Urothelium cell line (cell line): ENCODE measurements around the gene SPAG7.
A peak's percentile ranks its signal among the peaks of the same experiment; 100 is the strongest.
"Not testable (repeated sequence)": the region's sequence is repeated elsewhere in the genome, so short reads cannot be mapped to it uniquely, and the experiment has no call there.

ENCODE experiments used
- DNase-seq: peaks from one replicate; pipeline ENCODE4 v3.0.0; 2011; ENCODE audit warnings: low spot score, mixed read lengths
- FAIRE-seq: peaks from 2 replicates; lab custom pipeline; 2011; peaks lifted over from hg19 to GRCh38; lab: Jason Lieb, UNC

SPAG7 gene

DNA sequence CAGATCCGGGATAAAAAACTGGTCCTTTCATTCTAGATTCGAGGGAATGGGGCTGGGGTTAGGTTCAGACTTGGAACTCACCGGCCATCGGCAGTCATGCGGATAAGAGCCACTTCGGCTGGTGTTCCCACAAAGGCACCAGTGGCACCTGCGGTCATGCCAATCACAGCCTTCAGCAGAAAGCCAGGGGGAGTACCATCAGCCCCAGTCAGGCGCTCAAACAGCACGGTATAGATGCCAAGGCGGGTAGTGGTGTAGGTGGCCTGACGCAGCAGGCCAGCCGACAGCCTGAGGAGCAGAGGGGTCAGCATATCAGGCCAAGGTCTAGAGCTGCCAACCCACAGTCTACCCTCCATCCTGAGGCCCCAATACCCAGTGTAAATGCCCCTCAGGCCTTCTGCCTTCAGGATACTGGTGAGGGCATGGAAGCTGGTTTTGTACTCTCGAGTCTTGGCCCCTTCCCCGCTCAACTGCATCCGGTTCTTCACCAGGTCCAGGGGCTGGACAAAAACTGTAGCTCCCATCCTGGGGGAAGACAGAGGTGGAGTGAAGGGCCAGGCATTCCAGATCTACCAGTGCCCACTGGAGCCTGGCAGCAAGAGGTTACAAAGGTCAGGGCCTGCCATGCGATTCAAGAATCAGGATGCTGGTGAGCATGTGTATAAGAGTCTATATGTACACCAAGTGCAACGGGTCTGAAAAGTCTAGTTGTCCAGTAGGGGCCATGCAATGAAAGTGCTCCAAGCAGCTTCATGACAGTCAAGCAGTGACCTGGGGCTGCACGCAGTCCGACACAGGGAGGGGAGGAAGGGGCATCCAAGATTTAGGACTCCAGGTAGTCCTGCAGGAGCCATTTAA, 28.7 kb downstream of the SPAG7 start:
- no peak for DNase-seq
- FAIRE-seq, result no peak

DNA sequence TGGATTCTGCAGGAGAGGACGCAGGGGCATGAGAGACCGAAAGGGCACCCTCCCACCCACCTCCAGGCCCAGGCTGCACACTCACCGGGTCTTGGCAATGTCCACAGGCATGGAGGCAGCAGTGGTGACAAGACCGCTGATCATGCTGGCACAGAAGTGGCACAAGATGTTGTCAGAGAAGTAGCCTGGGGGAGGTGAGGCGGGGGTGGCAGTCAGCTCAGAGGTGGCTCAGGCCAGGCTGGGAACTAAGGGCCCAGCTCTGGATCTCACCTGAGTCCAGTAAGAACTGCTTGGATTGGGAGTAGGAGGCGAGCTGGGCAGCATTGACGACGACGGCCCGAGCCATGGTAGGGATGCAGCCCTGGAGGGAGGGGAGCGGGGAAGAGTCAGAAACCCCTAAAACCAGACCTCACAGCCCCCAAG, 29.5 kb downstream of the SPAG7 start:
- FAIRE-seq, result no peak
- DNase-seq, result no peak

DNA sequence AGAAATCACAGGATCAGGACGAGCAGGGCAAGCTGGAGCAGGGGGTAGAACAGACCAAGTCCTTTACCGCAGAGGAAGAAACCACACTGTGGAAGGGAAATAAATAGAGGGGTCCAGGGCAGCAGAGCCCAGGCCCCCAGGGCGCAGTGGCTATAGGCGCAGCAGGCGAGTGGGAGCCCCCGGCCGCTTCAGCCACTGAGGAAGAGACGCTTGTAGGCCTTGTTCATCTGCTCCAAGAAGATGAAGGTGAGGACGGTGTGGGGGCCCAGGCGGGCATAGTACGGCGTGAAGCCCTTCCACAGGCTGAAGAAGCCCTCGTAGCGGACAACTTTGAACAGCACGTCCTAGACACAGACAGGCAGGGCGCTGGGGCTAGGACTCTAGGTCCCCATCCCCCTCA, 30.1 kb downstream of the SPAG7 start:
- no peak for DNase-seq
- FAIRE-seq, result no peak

DNA sequence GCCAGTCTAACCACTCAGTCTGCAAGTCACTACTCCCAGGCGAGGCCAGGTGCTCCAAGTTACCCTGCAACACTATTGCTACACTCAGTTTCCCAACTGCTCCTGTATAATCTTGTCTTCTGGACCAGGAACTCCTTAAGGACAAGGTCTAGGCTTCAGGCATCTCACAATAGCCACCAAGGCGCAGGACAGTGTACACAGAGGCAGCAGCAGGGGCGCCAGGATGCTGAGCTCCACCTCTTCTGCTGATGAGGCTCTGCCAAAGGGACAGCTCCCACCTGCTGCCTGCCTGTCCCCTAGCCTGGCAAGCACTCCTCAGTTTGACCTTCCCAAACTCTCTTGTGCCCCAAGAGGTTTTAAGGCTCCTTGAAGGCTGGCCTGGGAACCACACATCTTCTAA, 31.2 kb downstream of the SPAG7 start:
- DNase-seq (no peak), FAIRE-seq (no peak)

DNA sequence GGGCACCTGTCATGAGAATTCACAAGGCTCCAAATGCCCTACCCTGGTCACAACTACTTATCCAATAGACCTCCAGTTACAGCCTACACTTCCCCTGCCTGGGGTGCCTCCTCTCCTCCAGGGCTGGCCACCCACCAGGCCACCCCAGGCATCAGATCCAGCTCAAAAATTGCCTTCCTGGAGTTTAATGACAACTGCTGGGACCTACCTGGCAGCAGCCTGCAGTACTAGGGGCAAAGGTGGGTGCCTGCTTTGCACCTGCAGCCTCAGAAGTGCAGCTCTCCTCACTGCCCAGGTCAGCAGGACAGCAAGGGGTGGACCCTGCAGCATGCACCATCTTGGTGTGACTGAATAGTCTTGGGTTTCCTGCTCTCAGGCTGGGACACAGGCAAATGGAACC, 32.0 kb downstream of the SPAG7 start:
- FAIRE-seq (no peak), DNase-seq (no peak)

DNA sequence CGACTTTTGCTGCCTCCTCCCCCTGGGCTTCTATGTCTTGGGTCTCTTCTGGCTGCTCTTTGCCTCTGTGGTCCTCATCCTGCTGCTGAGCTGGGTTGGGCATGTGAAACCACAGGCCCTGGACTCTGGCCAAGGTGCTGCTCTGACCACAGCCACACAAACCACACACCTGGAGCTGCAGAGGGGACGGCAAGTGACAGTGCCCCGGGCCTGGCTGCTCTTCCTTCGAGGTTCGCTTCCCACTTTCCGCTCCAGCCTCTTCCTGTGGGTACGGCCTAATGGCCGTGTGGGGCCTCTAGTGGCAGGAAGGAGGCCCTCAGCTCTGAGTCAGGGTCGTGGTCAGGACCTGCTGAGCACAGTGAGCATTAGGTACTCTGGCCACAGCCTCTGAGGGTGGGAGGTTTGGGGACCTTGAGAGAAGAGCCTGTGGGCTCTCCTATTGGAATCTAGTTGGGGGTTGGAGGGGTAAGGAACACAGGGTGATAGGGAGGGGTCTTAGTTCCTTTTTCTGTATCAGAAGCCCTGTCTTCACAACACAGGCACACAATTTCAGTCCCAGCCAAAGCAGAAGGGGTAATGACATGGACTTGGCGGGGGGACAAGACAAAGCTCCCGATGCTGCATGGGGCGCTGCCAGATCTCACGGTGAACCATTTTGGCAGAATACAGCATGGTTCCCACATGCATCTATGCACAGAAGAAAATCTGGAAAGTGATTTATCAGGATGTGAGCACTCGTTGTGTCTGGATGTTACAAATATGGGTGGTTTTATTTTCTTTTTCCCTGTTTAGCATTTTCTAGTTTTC, 33.2 kb downstream of the SPAG7 start:
- FAIRE-seq, result no peak

DNA sequence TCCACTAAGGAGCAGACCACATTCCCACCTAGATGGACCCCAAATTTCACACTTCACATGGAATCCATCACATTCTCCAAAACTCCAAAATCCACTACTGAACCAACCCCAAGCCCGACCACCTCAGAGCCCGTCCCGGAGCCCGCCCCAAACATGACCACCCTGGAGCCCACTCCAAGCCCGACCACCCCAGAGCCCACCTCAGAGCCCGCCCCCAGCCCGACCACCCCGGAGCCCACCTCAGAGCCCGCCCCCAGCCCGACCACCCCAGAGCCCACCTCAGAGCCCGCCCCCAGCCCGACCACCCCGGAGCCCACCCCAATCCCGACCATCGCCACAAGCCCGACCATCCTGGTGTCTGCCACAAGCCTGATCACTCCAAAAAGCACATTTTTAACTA, 34.0 kb downstream of the SPAG7 start:
- no peak for DNase-seq
- no peak for FAIRE-seq

More for the DNA sequence above, 33.2 kb downstream of the SPAG7 start:
- DNase-seq, result peak; percentile 42

DNA sequence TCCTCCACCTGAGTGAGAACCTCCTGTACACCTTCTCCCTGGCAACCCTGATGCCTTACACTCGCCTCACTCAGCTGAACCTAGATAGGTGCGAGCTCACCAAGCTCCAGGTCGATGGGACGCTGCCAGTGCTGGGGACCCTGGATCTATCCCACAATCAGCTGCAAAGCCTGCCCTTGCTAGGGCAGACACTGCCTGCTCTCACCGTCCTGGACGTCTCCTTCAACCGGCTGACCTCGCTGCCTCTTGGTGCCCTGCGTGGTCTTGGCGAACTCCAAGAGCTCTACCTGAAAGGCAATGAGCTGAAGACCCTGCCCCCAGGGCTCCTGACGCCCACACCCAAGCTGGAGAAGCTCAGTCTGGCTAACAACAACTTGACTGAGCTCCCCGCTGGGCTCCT, 34.9 kb downstream of the SPAG7 start:
- DNase-seq (no peak), FAIRE-seq (no peak)

DNA sequence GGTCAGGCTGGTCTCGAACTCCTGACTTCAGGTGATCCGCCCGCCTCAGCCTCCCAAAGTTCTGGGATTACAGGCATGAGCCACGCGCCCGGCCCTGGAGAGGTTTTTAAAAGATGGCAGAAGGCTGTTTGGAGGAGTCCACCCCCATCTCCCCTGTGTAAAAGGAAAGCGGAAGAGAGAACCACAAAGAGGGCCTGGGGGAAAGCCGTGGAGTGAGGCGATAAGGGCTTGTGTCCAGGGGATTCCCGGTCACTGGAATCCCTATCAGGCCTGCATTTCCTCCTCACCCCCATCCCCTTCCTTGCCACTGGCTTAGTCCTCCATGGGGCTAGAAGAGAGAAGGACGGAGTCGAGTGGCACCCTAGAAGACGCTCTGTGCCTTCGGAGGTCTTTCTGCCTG, 35.7 kb downstream of the SPAG7 start, which contains the start of gene GP1BA:
Gene GP1BA, plus strand, starts transcription at position 315 of the 400 bp plus-strand sequence. CDS start 328 bp downstream, outside the sequence.
- DNase-seq (no peak), FAIRE-seq (no peak)

DNA sequence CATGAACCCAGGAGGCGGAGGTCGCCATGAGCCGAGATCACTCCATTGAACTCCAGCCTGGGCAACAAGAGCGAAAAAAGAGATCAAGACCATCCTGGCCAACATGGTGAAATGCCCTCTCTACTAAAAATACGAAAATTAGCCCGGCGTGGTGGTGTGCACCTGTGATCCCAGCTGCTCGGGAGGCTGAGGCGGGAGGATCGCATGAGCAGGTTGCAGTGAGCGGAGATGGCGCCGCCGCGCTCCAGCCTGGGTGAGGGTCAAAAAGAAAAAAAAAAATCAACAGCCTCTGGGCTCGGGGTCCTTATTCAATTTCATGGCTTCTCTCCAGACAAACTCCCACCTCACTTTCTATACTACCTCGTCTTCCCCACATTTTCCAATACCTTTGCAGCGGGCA, 38.7 kb downstream of the SPAG7 start:
- no peak for FAIRE-seq
- DNase-seq, result no peak

DNA sequence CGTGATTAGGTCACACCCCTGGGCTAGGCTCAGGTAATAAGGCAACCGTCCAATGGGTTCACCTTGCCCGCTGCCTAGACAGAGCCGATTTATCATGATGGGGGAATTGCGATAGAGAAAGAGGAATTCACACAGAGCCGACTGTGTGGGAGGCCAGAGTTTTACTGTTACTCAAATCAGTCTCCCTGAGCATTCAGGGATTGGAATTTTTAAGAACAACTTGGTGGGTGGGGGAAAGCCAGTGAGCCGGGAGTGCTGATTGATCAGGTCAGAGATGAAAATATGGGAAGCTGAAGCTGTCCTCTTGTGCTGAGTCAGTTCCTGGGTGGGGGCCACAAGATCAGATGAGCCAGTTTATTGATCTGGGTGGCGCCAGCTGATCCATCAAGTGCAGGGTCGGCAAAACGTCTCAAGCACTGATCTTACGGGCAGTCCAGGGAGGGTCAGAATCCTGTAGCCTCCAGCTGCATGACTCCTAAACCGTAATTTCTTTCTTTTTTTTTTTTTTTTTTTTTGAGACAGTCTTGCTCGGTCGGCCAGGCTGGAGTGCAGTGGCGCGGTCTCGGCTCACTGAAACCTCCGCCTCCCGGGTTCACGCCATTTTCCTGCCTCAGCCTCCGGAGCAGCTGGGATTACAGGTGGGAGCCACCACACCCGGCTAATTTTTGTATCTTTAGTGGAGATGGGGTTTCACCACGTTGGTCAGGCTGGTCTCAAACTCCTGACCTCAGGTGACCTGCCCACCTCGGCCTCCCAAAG, 40.9 kb downstream of the SPAG7 start:
- not testable (repeated sequence) for DNase-seq, FAIRE-seq

DNA sequence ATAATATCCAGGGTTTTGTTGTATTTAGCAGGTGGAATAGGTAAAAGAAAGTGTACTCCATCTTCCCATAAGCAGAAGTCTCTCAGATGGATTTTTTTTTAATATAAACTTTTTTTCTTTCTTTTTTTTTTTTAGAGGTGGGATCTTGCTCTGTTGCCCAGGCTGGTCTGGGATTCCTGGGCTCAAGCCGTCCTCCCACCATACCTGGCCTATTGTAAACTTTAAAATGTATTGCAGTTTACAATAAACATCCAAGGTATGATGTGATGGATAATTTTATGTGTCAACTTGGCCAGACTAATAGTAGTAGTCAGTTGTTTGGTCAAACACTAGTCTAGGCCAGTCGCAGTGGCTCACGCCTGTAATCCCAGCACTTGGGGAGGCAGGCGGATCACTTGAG, 46.3 kb downstream of the SPAG7 start:
- DNase-seq, result no peak
- no peak for FAIRE-seq

DNA sequence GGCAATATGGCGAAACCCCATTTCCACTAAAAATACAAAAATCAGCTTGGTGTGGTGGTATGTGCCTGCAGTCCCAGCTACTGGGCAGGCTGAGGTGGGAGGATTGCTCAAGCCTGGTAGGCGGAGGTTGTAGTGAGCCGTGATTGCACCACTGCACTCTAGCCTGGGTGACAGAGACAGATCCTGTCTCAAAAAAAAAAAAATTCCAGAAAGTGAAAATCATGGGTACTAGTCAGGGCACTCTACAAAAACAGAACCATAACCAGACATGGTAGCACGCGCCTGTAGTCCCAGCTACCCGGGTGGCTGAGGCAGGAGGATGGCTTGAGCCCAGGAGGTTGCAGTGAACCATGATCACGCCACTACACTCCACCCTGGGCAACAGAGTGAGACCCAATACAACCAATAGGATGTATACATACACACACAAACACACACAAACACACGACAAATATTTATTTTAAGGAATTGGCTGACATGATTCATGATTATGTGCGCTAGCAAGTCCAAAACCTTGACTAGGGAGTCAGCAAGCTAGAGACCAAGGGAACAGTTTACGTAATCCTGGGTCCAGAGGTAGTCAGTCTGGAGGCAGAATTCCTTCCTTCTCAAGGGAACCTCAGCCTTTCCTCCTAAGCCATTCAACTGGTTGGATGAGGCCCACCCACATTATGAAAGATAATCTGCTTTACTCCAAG, 47.1 kb downstream of the SPAG7 start:
- FAIRE-seq (no peak), DNase-seq (no peak)

DNA sequence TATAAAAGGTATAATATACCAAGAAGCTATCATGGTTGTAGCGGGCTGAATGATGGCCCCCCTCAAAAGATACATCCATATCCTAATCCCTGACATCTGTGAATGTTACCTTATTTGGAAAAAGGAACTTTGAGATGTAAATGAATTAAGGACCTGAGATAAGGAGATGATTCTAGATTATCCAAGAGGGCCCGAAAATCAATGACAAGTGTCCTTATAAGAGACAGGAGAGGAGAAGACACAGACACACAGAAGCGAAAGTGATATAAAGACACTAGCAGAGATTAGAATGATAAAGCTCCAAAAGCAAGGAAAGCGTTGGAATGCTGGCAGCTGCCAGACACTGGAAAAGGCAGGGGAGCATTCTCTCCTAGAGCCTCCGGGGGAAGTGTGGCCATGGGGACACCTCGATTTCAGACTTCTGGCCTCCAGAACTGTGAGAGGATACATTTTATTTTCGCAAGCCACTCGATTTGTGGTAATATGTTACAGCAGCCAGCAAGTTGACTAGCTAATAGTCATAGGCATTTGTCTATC, 48.0 kb downstream of the SPAG7 start:
- no peak for FAIRE-seq

DNA sequence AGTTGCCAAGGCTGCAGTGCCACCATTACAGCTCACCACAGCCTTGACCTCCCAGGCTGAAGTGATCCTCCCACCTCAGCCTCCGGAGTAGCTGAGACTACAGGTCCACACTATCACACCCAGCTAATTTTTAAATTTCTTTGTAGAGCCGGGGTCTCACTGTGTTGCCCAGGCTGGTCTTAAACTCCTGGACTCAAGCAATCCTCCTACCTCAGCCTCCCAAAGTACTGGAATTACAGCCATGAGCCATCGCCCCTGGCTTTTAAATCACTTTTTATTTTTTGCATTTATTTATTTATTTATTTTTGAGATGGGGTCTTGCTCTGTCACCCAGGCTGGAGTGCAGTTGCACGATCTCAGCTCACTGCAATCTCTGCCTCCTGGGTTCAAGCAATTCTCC, 53.1 kb downstream of the SPAG7 start:
- not testable (repeated sequence) for FAIRE-seq, DNase-seq

More for the DNA sequence above, 48.0 kb downstream of the SPAG7 start:
- DNase-seq, result no peak

DNA sequence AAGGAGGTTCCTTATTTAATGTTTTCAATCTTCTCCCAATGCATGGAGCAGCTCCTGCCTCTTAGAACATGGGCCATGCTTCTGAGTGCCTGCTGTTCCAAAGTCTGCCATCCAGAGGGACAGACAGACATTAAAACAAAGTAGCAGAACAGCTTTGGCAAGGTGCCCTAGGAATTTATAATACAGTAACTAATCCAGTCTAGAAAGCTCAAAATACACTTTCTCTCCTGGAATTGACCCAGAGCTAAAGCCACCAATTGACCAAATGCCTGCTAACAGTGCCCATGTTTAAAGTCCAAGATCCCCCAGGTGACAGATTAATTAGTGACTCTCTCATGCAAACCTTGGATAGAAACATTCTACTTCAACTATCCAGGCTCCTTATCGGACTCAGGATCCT, 53.6 kb downstream of the SPAG7 start:
- DNase-seq (no peak), FAIRE-seq (no peak)
